ENCODE measurements around the gene NEUROG2.
"Not testable (repeated sequence)": the region's sequence is repeated elsewhere in the genome, so short reads cannot be mapped to it uniquely, and the experiment has no call there.

Gene NEUROG2

GRCh38 chr4:112520598-112521122, 4.7 kb upstream of the NEUROG2 start:
- DNase-seq: no peak

DNA sequence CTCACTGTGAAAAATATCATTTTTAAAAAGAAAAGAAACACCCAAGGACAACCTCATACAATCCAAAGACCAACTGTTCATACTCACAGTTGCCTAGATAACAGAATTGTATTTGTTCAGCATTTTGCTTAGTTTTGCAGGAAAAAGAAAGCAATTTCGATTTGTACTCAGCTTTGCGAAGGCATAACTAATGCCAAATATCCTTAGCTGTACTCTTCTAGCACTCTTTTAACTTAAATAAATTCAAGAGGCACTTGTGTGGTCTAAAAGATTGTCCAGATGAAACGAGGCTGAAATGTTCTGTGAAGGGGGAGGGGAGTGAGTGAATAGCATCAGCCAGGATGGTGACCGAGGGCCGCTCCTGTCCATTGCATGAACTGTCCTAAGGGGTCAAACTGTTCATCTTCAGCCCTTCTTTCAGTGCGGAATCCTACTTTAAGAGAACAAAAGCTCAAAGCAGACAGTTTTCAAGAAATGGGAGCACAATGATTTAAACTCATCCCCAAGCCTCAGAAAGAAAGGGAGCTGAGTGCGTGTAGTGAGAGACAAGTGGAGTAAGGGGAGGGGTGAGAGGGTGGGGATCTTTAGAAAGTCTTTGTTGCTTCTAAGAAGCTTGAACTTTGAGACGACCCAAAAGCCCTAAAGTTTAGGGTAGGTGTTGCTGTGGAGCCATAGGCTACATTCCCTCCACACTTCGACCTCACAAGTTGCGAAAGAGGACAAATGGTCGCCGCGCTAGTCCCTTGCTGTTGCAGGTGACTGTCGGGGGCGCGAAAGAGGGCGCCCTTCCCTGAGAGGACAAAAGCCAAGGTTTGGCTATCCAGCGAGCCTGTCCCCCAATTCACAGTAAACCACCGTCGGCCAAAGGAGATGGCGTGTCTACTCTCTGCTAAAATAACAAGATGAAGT, 4.0 kb upstream of the NEUROG2 start:
- DNase-seq: no peak

DNA sequence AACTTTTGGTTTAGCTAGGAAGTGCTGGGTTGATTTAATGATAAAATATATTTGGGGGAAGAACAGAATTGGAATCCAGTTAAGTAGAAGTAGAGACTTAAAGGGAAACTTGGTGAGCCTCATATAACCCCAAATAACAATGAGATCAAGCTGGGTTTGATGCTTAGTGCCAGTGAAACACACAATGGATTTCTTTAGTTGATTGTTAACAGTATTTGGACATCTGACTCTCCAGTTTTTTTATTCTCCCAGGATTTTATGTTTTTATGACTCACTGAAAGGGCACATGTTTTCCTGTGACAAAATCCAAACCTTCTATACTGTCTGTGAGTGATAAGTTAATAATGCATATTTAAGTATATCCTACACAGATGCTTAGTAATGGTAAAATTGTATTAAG, 2.7 kb upstream of the NEUROG2 start:
- DNase-seq: no peak

DNA sequence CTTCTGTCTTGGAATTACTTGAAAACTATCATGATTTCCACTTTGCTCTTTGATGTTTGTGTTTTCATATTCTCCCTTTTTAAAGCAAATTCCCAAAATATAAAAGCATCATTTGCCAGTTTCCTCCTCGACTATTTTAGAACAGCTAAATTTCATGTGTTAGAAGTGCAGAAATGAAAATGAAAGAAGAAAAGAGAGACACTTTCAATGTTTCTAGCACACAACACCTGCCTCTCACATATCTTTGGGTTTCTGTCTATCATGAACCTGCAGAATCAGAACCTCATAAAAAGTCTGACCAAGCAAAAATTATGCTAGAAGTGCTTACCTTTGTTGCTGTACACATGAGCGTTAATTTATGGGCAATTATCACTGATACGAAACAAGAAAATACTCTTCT, 1.9 kb upstream of the NEUROG2 start:
- DNase-seq: no peak

GRCh38 chr4:112517067-112517634, 1.2 kb upstream of the NEUROG2 start:
- DNase-seq: no peak

- no peak for DNase-seq
Observed at GRCh38 chr4:112516471-112517066, 589 bp upstream of the NEUROG2 start.

- DNase-seq: peak; percentile 78
Observed at GRCh38 chr4:112515198-112516065, 548 bp downstream of the NEUROG2 start.

DNA sequence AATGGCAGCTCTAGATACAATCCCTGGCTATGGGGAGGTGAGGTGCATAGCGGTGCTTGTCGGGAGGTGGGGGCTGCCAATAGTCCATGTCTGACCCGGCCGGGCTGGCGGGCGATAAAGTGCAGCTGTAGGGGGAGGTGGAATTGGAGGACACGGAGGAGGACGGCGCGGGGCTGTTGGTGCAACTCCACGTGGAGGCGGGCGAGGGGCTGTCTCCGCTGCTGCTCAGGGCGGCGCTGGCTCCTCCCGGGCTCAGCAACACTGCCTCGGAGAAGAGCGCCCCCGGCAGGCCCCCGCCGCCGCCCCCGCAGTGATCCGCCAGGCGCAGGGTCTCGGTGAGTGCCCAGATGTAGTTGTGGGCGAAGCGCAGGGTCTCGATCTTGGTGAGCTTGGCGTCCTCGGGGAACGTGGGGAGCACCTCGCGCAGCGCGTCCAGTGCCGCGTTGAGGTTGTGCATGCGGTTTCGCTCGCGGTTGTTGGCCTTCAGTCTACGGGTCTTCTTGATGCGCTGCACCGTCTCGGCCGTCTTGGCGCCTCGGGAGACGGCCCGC, 1.3 kb downstream of the NEUROG2 start:
- DNase-seq: no peak

GRCh38 chr4:112513971-112514646, 1.9 kb downstream of the NEUROG2 start:
- DNase-seq: no peak

DNA sequence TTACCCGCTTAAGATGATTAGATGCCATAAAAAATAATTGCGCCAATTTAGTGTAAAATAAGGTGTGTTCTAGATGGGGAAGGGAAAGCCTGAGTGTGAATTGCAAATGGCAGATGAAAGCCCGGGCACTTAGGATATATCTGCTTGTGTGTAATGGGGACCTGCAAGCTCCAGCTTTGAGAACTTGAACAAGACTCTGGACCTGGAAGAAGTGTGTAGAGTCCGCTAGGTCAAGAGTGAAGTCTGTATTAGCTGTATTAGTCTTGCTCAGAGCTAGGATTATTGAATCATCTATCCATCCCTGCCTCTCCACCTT, 4.2 kb downstream of the NEUROG2 start:
- DNase-seq: no peak

- no peak for DNase-seq
Observed at GRCh38 chr4:112511093-112511802, 4.7 kb downstream of the NEUROG2 start.

GRCh38 chr4:112510291-112511092, 5.5 kb downstream of the NEUROG2 start:
- DNase-seq: no peak

- DNase-seq: no peak
Observed at GRCh38 chr4:112509243-112510141, 6.5 kb downstream of the NEUROG2 start.

DNA sequence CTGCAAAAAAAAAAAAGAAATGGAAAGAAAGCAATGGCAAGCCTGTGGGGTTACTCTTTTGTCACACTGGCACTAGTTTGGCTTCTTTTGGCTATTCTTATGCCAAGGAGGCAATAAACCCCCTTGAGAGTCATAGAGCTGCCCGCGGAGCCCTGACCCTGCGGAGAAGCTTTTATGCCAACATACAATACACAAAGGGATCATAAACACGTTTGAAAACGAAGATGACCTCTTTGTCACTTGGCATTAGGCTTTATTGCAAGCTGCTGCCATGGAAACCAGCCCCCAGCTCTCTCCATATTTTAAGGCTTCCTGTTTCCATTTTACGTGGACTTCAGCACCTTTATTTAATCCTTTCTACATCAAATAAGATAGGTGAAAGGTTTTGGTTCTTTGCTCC, 7.6 kb downstream of the NEUROG2 start:
- DNase-seq: no peak

DNA sequence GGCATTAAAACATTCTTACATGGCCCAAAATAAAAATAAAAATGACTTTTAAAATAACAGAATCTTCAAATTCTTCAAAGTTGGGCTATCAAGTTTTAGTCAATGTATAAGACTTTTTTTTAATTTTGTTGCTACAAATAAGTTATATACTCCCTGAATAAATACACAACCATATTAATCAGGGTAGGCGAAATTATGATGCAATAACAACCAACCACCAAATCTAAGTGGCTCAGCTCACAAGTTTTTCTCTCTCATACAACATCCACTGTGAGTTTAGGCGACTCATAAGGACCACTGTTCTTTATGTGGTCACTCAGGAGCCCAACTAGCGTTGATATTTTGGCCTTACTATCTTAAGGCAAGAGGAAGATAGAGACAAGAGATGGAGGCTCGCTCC, 11.2 kb downstream of the NEUROG2 start:
- DNase-seq: no peak

GRCh38 chr4:112502871-112503270, 13.1 kb downstream of the NEUROG2 start:
- no peak for DNase-seq

DNA sequence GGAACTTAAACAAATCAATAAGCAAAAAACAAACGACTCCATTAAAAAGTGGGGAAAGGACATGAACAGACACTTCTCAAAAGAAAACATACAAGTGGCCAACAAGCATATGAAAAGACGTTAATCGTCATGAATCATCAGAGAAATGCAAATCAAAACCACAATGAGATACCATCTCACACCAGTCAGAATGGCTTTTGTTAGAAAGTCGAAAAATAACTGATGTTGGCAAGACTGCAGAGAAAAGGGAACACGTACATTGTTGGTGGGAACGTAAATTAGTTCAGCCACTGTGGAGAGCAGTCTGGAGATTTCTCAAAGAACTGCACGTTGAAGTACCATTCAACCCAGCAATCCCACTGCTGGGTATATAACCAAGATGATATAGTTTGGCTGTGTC, 23.7 kb downstream of the NEUROG2 start:
- no peak for DNase-seq

- DNase-seq: not testable (repeated sequence)
Observed at GRCh38 chr4:112490808-112491207, 25.2 kb downstream of the NEUROG2 start.

DNA sequence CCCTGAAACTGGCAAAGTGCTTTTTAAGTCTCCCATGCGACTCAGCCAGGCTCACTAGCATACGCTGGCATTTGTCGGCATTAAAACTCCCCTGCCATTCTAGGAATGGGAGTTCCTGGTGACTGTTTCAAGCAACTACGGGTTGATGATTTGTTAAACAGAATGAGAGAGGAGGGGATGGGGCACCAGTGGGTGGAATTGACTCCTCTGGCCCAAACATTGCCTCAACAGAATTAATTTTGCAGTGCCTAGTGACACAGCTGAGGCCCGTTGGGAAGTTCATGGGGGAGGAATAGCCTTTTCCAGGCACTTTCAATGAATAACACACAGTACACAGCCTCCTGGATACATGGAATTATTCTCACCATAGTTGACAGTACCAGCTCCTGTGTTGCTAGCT, 30.1 kb downstream of the NEUROG2 start:
- DNase-seq: no peak

Data from activated effector memory CD4-positive, alpha-beta T cell treated with anti-CD3 and anti-CD28 coated beads, Interleukin-2, amount 50 U/mL, for 16 hours (primary cell).